HepG2 (cell line): Measurements from ENCODE around the gene NAPB. TPM values are rescaled to one million over a fixed set of nuclear protein-coding genes. Genes with fewer than 3 reads are reported as not detected.

Source experiments
- AKAP8 ChIP-seq: sonication (generic); formaldehyde crosslinking; IDR thresholded peaks from 2 replicates; pipeline ENCODE4 v1.5.1; 2020; ENCODE audit warnings: mild to moderate bottlenecking, missing genetic modification reagents
- CREM ChIP-seq, 2 experiments: sonication (generic) in 1 of 2; formaldehyde crosslinking in 1 of 2; IDR thresholded peaks; 2 replicates each; pipeline versions ENCODE4 v1.4.0 to v1.6.1; 2016 to 2020; ENCODE audit warnings: antibody characterized with exemption in 1 of 2, mild to moderate bottlenecking in 1 of 2, missing genetic modification reagents in 1 of 2
- GABPA ChIP-seq, 2 experiments: IDR thresholded peaks; 2 replicates each; pipeline ENCODE4 v1.6.1; 2011 to 2016; ENCODE audit warnings: low read depth in 2 of 2, low read length in 1 of 2, missing biosample characterization in 1 of 2, missing genetic modification characterization in 1 of 2
- HDAC2 ChIP-seq: sonication (generic); formaldehyde crosslinking; IDR thresholded peaks from 2 replicates; pipeline ENCODE4 v1.4.0; 2020; ENCODE audit warnings: missing genetic modification reagents
- HOXA9 ChIP-seq: sonication (generic); formaldehyde crosslinking; IDR thresholded peaks from 2 replicates; pipeline ENCODE4 v1.8.1; 2022; ENCODE audit warnings: missing genetic modification reagents, mild to moderate bottlenecking, moderate library complexity, borderline replicate concordance
- KDM6A ChIP-seq: IDR thresholded peaks from 2 replicates; pipeline ENCODE4 v1.6.1; 2016; ENCODE audit warnings: low read depth
- KLF12 ChIP-seq: sonication (generic); formaldehyde crosslinking; IDR thresholded peaks from 2 replicates; pipeline ENCODE4 v1.4.0; 2020; ENCODE audit warnings: missing genetic modification reagents, borderline replicate concordance
- PRDM15 ChIP-seq: sonication (generic); formaldehyde crosslinking; IDR thresholded peaks from 2 replicates; pipeline ENCODE4 v1.4.0; 2020; ENCODE audit warnings: missing genetic modification reagents
- SIN3A ChIP-seq: IDR thresholded peaks from 2 replicates; pipeline ENCODE4 v1.6.1; 2011; ENCODE audit warnings: low read depth, mild to moderate bottlenecking, control low read depth, low read length, borderline replicate concordance
- SPEN ChIP-seq: sonication (generic); formaldehyde crosslinking; IDR thresholded peaks from 2 replicates; pipeline ENCODE4 v1.5.1; 2020; ENCODE audit warnings: low read depth, mild to moderate bottlenecking, missing genetic modification reagents
- TIGD3 ChIP-seq: sonication (generic); formaldehyde crosslinking; IDR thresholded peaks from 2 replicates; pipeline ENCODE4 v1.5.1; 2020; ENCODE audit warnings: mild to moderate bottlenecking, missing genetic modification reagents, borderline replicate concordance
- ZBTB33 ChIP-seq: sonication (generic); formaldehyde crosslinking; IDR thresholded peaks from 2 replicates; pipeline ENCODE4 v1.4.0; 2020; ENCODE audit warnings: missing genetic modification reagents
- ZNF275 ChIP-seq: sonication (generic); formaldehyde crosslinking; IDR thresholded peaks from 2 replicates; pipeline ENCODE4 v1.8.0; 2022; ENCODE audit warnings: missing genetic modification reagents, mild to moderate bottlenecking, inconsistent platforms, borderline replicate concordance
- ZNF292 ChIP-seq: sonication (generic); formaldehyde crosslinking; IDR thresholded peaks from 2 replicates; pipeline ENCODE4 v1.8.1; 2022; ENCODE audit warnings: mild to moderate bottlenecking, low read depth, missing genetic modification reagents, borderline replicate concordance
- ZNF317 ChIP-seq: sonication (generic); formaldehyde crosslinking; IDR thresholded peaks from 2 replicates; pipeline ENCODE4 v1.5.0; 2020; ENCODE audit warnings: mild to moderate bottlenecking, missing genetic modification reagents
- polyA plus RNA-seq, 8 experiments: library from polyadenylated mRNA; depleted of rRNA in 3 of 8; stranded (reverse) in 7 of 8; unstranded in 1 of 8; fragments of >200 nt; fragmentation: Illumina TruSeq in 4 of 8; extraction: Trizol in 4 of 8; gene quantifications; 2 replicates each; pipeline versions ENCODE4 v1.2.1 to v1.2.3, GENCODE V29; 2011 to 2016; ENCODE audit warnings: low read depth in 4 of 8, missing spikeins in 1 of 8, mixed read lengths in 1 of 8; ENCODE audit not compliant: insufficient read depth in 1 of 8
- total RNA-seq, 5 experiments: library from RNA; depleted of rRNA; stranded (reverse); fragments of >200 nt; fragmentation: Illumina TruSeq; extraction: Trizol; gene quantifications; 2 replicates each; pipeline ENCODE4 v1.2.3, GENCODE V29; 2016; ENCODE audit warnings: low read depth in 1 of 5
- TF ChIP-seq, protein P1 (sequence below): sonication (generic); formaldehyde crosslinking; IDR thresholded peaks from 2 replicates; pipeline ENCODE4 v1.8.1; 2023; ENCODE audit warnings: mild to moderate bottlenecking, inconsistent platforms, moderate library complexity, missing genetic modification reagents, borderline replicate concordance

NAPB gene
- total and polyA plus RNA-seq, 2 of the 13 experiments (the other 11 are each of a cell fraction or from before 2014, with no cell fraction given): 15.2 to 16.1 TPM

- TF ChIP-seq TIGD3 (CRISPR knock-in tag): no peak
- no peak for TF ChIP-seq AKAP8 (CRISPR knock-in tag)
- peak; percentile 68 for TF ChIP-seq CREM (IDR thresholded peaks at IDR 0.05)
- TF ChIP-seq CREM (CRISPR knock-in tag; IDR thresholded peaks at IDR 0.05): no peak
- TF ChIP-seq HOXA9 (CRISPR knock-in tag): no peak
- no peak for TF ChIP-seq HDAC2 (CRISPR knock-in tag)
- no peak for TF ChIP-seq SPEN (CRISPR knock-in tag)
- TF ChIP-seq ZBTB33 (CRISPR knock-in tag): no peak
- no peak for TF ChIP-seq SIN3A
- TF ChIP-seq ZNF275: no peak
- no peak for TF ChIP-seq PRDM15 (CRISPR knock-in tag)
- no peak for TF ChIP-seq KLF12 (CRISPR knock-in tag)
- TF ChIP-seq ZNF317 (CRISPR knock-in tag): peak; percentile 70; the same call in 1 of the 2 replicates
- no peak for TF ChIP-seq GABPA (IDR thresholded peaks at IDR 0.05; ENCODE audit: low read depth, low read length)
- TF ChIP-seq GABPA (CRISPR knock-in tag; IDR thresholded peaks at IDR 0.05; ENCODE audit: low read depth): peak; percentile 24; the same call in 1 of the 2 replicates
- TF ChIP-seq, protein P1, sequence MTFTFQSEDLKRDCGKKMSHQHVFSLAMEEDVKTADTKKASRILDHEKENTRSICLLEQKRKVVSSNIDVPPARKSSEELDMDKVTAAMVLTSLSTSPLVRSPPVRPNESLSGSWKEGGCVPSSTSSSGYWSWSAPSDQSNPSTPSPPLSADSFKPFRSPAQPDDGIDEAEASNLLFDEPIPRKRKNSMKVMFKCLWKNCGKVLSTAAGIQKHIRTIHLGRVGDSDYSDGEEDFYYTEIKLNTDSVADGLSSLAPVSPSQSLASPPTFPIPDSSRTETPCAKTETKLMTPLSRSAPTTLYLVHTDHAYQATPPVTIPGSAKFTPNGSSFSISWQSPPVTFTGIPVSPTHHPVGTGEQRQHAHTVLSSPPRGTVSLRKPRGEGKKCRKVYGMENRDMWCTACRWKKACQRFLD (CRISPR knock-in tag): no peak
- peak; percentile 79 for TF ChIP-seq KDM6A (CRISPR knock-in tag)
- no peak for TF ChIP-seq ZNF292 (CRISPR knock-in tag)
Observed at GRCh38 chr20:23386304-23387117, 34.8 kb downstream of the NAPB start (continued).
